AG09309 (cell line): ENCODE measurements around the gene ANLN.

ENCODE experiments used
- DNase-seq: peaks from one replicate; pipeline ENCODE4 v3.0.0-alpha.2; 2010; ENCODE audit warnings: low read depth
- H3K4me3 ChIP-seq: 2 replicates; pipeline ENCODE4 v1.5.1; 2011; ENCODE audit warnings: mild to moderate bottlenecking, low read depth, low read length, moderate library complexity; ENCODE audit not compliant: control insufficient read depth
- TF ChIP-seq, protein P1 (sequence below): IDR thresholded peaks from 2 replicates; pipeline ENCODE4 v1.5.1; 2011; ENCODE audit warnings: mild to moderate bottlenecking, low read depth, low read length, inconsistent platforms; ENCODE audit not compliant: insufficient read depth, control insufficient read depth; ENCODE audit errors: missing control alignments

Gene ANLN

DNA sequence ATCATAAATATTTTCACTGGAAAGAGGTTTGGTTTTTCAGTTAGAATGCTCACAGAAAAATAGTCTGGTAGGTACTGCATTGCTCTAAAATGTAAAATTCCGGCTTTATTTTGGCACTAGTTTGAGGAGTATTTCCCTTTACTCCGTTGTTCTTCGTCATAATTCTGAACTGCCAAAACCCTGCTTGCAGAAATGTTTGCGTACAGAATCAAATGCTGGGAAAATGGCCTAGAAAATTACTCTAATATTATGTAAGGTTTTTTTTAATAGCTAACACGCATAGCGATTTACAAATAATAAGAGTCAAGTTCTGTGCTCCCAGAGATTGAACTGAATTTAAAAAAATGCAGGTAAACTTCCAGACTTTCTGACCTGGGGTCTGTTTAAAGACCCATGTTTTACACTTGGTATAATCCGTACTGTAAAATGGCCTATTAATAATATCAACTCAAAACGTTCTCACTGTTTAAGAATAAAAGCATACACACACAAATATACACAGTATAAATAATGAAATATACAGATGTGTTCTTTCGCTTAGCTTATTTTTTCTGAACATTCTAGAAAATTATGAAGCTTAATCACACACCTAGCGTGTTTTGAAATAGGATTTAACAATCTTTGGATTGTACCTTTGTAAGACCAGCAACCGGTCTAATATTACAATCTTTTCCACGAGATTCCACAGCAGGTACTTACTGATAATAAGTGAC, 23.5 kb upstream of the ANLN start:
- DNase-seq = no peak
- H3K4me3 ChIP-seq = peak overlapping the region; percentile 75
- TF ChIP-seq, protein P1, sequence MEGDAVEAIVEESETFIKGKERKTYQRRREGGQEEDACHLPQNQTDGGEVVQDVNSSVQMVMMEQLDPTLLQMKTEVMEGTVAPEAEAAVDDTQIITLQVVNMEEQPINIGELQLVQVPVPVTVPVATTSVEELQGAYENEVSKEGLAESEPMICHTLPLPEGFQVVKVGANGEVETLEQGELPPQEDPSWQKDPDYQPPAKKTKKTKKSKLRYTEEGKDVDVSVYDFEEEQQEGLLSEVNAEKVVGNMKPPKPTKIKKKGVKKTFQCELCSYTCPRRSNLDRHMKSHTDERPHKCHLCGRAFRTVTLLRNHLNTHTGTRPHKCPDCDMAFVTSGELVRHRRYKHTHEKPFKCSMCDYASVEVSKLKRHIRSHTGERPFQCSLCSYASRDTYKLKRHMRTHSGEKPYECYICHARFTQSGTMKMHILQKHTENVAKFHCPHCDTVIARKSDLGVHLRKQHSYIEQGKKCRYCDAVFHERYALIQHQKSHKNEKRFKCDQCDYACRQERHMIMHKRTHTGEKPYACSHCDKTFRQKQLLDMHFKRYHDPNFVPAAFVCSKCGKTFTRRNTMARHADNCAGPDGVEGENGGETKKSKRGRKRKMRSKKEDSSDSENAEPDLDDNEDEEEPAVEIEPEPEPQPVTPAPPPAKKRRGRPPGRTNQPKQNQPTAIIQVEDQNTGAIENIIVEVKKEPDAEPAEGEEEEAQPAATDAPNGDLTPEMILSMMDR = no peak

DNA sequence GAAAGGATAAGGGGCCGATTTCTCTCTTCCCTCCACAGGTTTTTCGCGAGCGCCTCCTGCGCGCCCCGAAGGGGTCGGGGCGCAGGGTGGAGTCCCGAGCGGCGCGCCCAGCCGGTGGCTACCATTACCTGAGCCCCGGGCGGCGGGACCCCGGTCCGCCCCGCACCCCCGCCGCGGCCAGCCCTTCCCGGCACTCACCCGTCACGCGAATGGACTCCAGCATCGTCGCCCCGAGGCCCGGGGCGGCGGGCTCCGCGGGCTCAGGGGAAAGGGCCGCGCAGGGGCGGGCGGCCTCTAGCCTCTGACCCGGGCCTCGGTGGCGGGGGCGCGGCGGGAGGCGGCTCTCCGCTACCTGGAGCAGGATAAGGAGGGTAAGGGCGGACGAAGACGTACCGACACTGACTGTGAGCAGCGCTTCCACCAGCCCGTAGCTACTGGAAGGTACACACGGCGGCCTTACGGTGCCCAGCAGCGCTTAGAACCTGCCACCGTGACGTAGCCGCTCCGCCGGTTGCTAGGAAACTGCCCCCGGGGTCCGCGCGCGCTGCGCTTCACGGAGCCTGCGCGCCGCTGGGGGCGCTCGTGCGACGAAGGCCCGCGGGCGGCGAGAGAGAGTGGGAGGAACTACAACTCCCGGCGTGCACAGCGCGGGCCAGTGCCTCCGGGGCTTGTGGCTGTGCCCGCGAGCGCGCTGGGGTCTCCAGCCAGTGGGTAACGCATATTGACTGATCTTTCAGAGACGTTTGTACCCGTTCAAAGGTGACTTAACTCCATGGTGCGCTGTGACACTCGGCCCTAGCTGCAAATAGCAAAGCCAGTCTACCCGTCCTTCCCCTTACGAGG, 22.7 kb upstream of the ANLN start:
- H3K4me3 ChIP-seq = peak overlapping the region; percentile 75
- TF ChIP-seq, protein P1 = peak; percentile 65

DNA sequence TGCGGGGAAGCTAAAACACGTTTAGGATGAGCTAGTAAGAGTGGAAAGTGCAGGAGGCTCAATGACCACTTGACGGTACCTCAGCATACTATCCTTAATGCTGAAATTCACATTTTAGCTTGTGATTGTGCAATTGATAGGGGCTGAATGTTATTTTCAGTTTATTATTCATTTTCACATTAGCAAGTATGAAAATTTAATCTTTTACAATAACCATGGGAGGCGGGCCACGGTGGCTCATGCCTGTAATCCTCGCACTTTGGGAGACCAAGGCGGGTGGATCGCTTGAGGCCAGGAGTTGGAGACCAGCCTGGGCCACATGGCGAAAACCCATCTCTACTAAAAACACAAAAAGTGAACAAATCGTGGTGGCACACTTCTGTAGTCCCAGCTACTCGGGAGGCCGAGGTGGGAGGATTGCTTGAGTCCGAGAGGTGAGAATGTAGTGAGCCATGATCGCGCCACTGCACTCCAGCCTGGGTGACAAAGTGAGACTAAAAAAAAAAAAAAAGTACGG, 22.0 kb upstream of the ANLN start:
- DNase-seq = no peak
- TF ChIP-seq, protein P1 = no peak
- H3K4me3 ChIP-seq = peak overlapping the region; percentile 75

More for the DNA sequence above, 22.7 kb upstream of the ANLN start:
- DNase-seq = no peak

DNA sequence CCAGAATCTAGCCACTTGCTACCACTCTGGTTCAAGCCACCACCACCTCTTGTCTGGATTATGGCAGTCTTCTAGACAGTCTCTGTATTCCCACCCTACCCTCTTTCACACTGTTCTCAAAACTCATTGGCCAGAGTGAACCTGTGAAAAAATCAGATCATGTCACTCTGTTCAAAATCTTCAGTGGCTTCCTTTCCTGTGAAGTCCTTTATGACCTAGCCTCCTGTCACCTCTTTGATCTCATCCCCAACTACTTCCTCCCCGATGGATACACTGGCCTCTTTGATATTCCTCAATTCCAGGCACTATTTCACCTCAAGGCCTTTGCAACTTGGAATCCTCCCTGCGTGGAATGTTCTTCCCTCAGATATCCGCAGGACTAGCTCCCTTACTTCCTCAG, 21.2 kb upstream of the ANLN start:
- DNase-seq = no peak
- TF ChIP-seq, protein P1 = no peak
- no peak overlapping the region for H3K4me3 ChIP-seq

DNA sequence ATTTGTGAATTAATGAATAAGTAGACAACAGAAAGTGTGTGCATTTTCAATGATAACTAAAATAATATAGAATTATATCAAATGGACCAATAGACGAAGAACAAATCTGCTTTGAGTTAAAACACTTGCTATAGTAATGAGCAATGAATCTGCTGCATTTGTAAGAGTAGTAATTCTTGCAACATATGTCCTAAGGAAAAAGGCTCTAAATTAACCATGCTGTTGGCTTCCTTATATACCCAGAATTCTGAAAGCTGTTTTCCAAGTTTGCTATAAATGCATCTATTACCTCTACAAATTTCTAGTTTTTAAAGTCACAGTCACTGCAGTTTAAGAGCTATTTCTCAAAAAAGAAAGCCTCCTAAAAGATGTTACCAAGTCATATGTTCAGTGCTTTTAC, 20.5 kb upstream of the ANLN start:
- TF ChIP-seq, protein P1 = no peak
- DNase-seq = no peak
- H3K4me3 ChIP-seq = no peak overlapping the region

DNA sequence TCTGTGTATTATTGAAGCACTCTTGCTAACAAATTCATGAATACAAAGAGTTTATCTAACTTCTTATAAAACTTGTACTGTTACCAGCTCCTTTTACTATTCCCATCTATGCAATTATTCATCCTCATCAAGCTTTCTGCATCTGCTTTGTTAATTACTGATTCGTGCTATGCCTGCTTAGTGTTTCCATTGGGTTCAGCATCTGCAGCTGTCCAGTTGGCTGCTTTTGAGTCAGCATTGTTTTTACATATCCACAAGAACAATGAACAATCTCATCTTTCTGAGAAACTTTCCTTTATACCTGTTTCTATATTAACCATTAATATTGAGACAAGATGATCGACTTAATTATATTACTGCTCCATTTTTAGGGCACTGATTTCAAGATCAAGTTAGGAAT, 19.6 kb upstream of the ANLN start:
- TF ChIP-seq, protein P1 = no peak
- no peak for DNase-seq
- no peak overlapping the region for H3K4me3 ChIP-seq
